ENCODE measurements around the gene CXorf65. TPM values are rescaled to one million over a fixed set of nuclear protein-coding genes. Genes with fewer than 3 reads are reported as not detected.

Gene CXorf65
- total RNA-seq, 4 donors from 2014 or later = not detected

GRCh38 chrX:71091263-71091662 is 15.3 kb downstream of the CXorf65 start:
- intact Hi-C loops (cut with DNase I) = no loop called here
- no peak overlapping the region for H3K4me3 ChIP-seq
- 65% methylated on average over 5 of the region's 5 CpGs for WGBS

DNA sequence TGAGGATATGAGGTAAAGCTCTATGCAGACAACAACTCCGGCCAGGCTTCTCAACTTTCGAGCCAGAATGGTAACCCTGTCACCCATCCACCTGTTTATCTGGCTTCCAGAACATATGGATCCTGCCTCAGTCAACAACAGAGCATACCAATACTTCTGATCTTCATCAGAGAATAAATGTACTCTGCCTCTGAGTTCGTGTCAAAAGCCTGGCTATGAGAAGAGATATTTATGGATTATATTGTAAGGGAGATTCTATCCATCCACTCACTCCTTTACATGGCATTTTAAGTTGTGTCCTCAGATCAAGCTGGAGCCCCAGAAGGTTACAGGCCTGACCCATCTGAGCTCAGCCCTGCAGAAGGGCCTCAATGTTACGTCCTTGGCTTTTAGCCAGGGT is 20.6 kb downstream of the CXorf65 start:
- H3K27ac ChIP-seq (replicated peaks in 1 of 4) = no peak overlapping the region
- no peaks in the 10 kb centered on the region for H3K36me3 ChIP-seq
- H3K27me3 ChIP-seq = peaks cover 0 to 3% (median 0%) of the 10 kb centered on the region in 4 donors
- intact Hi-C loops (cut with DNase I) = no loop called here
- WGBS = 60% methylated on average over 4 of the region's 4 CpGs
- no peaks in the 10 kb centered on the region for H3K9me3 ChIP-seq
- peaks cover 0 to 4% (median 0%) of the 10 kb centered on the region in 4 donors for H3K4me1 ChIP-seq
- DNase-seq (ENCODE audit: extremely low spot score) = no peak
- no peak overlapping the region for H3K4me3 ChIP-seq
- TF ChIP-seq POLR2AphosphoS5 (IDR thresholded peaks at IDR 0.05) (no peak), CTCF (IDR thresholded peaks at IDR 0.05) (no peak), EP300 (IDR thresholded peaks at IDR 0.05) (no peak), POLR2A (IDR thresholded peaks at IDR 0.05; ENCODE audit: low read depth) (no peak)

More at GRCh38 chrX:71091263-71091662, 15.3 kb downstream of the CXorf65 start:
- no peak for DNase-seq (ENCODE audit: extremely low spot score)
- H3K27ac ChIP-seq (replicated peaks in 1 of 4) = no peak overlapping the region
- no peak for TF ChIP-seq POLR2A (IDR thresholded peaks at IDR 0.05; ENCODE audit: low read depth)
- TF ChIP-seq POLR2AphosphoS5 (IDR thresholded peaks at IDR 0.05) = no peak
- TF ChIP-seq EP300 (IDR thresholded peaks at IDR 0.05) = no peak
- TF ChIP-seq CTCF (IDR thresholded peaks at IDR 0.05) = no peak
- H3K27me3 ChIP-seq = no peaks in the 10 kb centered on the region
- peaks cover 0 to 8% (median 4%) of the 10 kb centered on the region in 4 donors for H3K4me1 ChIP-seq
- H3K36me3 ChIP-seq = no peaks in the 10 kb centered on the region
- no peaks in the 10 kb centered on the region for H3K9me3 ChIP-seq

GRCh38 chrX:71082822-71083221 is 23.7 kb downstream of the CXorf65 start:
- peaks cover 0 to 4% (median 0%) of the 10 kb centered on the region in 4 donors for H3K4me1 ChIP-seq
- peaks cover 0 to 3% (median 0%) of the 10 kb centered on the region in 4 donors for H3K27me3 ChIP-seq
- H3K36me3 ChIP-seq = no peaks in the 10 kb centered on the region
- intact Hi-C loops (cut with DNase I) = no loop called here
- H3K9me3 ChIP-seq = no peaks in the 10 kb centered on the region
- no peak for TF ChIP-seq POLR2AphosphoS5 (IDR thresholded peaks at IDR 0.05)
- H3K27ac ChIP-seq (replicated peaks in 1 of 4) = no peak overlapping the region
- H3K4me3 ChIP-seq = no peak overlapping the region
- no peak for DNase-seq (ENCODE audit: extremely low spot score)
- 75% methylated on average over 4 of the region's 4 CpGs for WGBS

DNA sequence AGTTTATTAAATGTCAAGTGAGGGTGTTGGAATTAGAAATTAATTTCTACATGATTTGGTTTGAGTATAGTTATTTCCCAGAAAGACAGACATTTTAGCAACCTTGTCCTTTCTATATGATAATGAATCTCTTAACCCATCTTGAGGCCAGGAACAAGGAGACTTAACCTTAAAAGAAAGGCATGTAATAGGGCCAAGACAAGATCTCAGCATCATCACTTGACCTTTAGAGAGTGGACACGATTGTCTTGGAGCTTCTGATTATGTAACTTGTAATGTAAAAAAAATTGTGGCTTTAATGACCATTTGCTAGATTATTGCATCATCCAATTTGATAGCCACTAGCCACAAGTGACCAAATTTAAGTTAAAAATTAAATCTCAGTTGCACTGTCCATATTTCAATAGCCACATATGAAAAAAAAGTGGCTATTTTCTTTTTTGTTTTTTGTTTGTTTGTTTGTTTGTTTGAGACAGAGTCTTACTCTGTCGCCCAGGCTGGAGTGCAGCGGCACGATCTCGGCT is 24.4 kb downstream of the CXorf65 start:
- no peak for TF ChIP-seq EP300 (IDR thresholded peaks at IDR 0.05)
- TF ChIP-seq POLR2A (IDR thresholded peaks at IDR 0.05; ENCODE audit: low read depth) = no peak
- TF ChIP-seq POLR2AphosphoS5 (IDR thresholded peaks at IDR 0.05) = no peak
- no peak for TF ChIP-seq CTCF (IDR thresholded peaks at IDR 0.05)
- no peak overlapping the region for H3K4me3 ChIP-seq
- 82% methylated on average over 5 of the region's 5 CpGs for whole genome bisulfite sequencing
- intact Hi-C loops (cut with DNase I) = no loop called here
- no peak for DNase-seq (ENCODE audit: extremely low spot score)
- no peak overlapping the region for H3K27ac ChIP-seq (replicated peaks in 1 of 4)
- H3K9me3 ChIP-seq = no peaks in the 10 kb centered on the region
- H3K27me3 ChIP-seq = peaks cover 0 to 3% (median 0%) of the 10 kb centered on the region in 4 donors
- peaks cover 0 to 4% (median 0%) of the 10 kb centered on the region in 4 donors for H3K4me1 ChIP-seq
- H3K36me3 ChIP-seq = no peaks in the 10 kb centered on the region

- TF ChIP-seq POLR2AphosphoS5 (IDR thresholded peaks at IDR 0.05) (no peak), POLR2A (IDR thresholded peaks at IDR 0.05; ENCODE audit: low read depth) (no peak), EP300 (IDR thresholded peaks at IDR 0.05) (no peak), CTCF (IDR thresholded peaks at IDR 0.05) (no peak)
- intact Hi-C loops (cut with DNase I) = no loop called here
- no peaks in the 10 kb centered on the region for H3K9me3 ChIP-seq
- H3K36me3 ChIP-seq = no peaks in the 10 kb centered on the region
- no peak for DNase-seq (ENCODE audit: extremely low spot score)
- H3K27me3 ChIP-seq = peaks cover 0 to 3% (median 0%) of the 10 kb centered on the region in 4 donors
- peaks cover 0 to 4% (median 0%) of the 10 kb centered on the region in 4 donors for H3K4me1 ChIP-seq
- no peak overlapping the region for H3K4me3 ChIP-seq
- WGBS = 37% methylated on average over 3 of the region's 3 CpGs
- no peak overlapping the region for H3K27ac ChIP-seq (replicated peaks in 1 of 4)
These were observed 25.0 kb downstream of the CXorf65 start for GRCh38 chrX:71081330-71082123.

Data from esophagus muscularis mucosa (tissue), 4 donors.